Colonic mucosa (tissue), 4 donors: ENCODE results near the gene GTF3C1. TPM values are rescaled to one million over a fixed set of nuclear protein-coding genes. Genes with fewer than 3 reads are reported as not detected.
A peak's percentile ranks its signal among the peaks of the same experiment; 100 is the strongest.

Experiments
- DNase-seq: peaks from one replicate; pipeline ENCODE4 v3.0.0-alpha.2; 2020
- H3K27ac ChIP-seq: fragments of 200-600 bp; one replicate; pipeline ENCODE4 v1.8.0; 2021
- H3K27me3 ChIP-seq: fragments of 200-600 bp; one replicate; pipeline ENCODE4 v1.8.0; 2021
- H3K36me3 ChIP-seq: fragments of 200-600 bp; one replicate; pipeline ENCODE4 v1.8.0; 2021
- H3K4me1 ChIP-seq: fragments of 200-600 bp; one replicate; pipeline ENCODE4 v1.8.0; 2021; ENCODE audit warnings: mild to moderate bottlenecking
- H3K4me3 ChIP-seq: fragments of 200-600 bp; one replicate; pipeline ENCODE4 v1.8.0; 2021
- H3K9ac ChIP-seq, 2 donors: one replicate each; pipeline ENCODE4 v1.7.0; 2013; ENCODE audit warnings: control low read depth in 2 of 2, low read depth in 2 of 2, low read length in 2 of 2
- H3K9me3 ChIP-seq: fragments of 200-600 bp; one replicate; pipeline ENCODE4 v1.8.0; 2021
- CTCF ChIP-seq: fragments of 200-600 bp; IDR thresholded peaks from one replicate; pipeline ENCODE4 v1.8.0; 2022; ENCODE audit warnings: antibody characterized with exemption, mild to moderate bottlenecking
- intact Hi-C: fragments of 100-400 bp; cut with DNase I; formaldehyde crosslinking; loops from one replicate; pipeline ENCODE4 v1.14.1; 2022
- total RNA-seq, 2 donors: library from RNA; stranded (reverse); fragmentation: NEBNext Ultra II Directional in 1 of 2; extraction: Animal tissue kit (Norgen Biotek cat#: 25700) in 1 of 2; gene quantifications; one replicate each; pipeline ENCODE4 v1.2.1, GENCODE V29; 2021
- donor health status: healthy.
- donor health status: DM: no; HTN: no; CAD: no.
- donor health status: DM: no; HTN: no; CAD: no.

GTF3C1 gene
- total RNA-seq, 2 donors from 2014 or later: 40.1 to 67.8 TPM

GRCh38 chr16:27550582-27550920 is 838 bp upstream of the GTF3C1 start:
- no peak for TF ChIP-seq CTCF
- Histone ChIP-seq H3K36me3 (no peaks in the 10 kb centered on the region), H3K9ac (peak overlapping the region; percentile 52 to 95), H3K4me1 (peaks cover 12% of the 10 kb centered on the region), H3K27me3 (no peaks in the 10 kb centered on the region), H3K4me3 (peak overlapping the region; percentile 90), H3K9me3 (no peaks in the 10 kb centered on the region), H3K27ac (peak overlapping the region; percentile 39)
- no peak for DNase-seq
- intact Hi-C loops: no loop called here

GRCh38 chr16:27549464-27549745 is 308 bp downstream of the GTF3C1 start:
- intact Hi-C loops: no loop called here
- Histone ChIP-seq H3K27ac (peak overlapping the region; percentile 53), H3K4me1 (peaks cover 12% of the 10 kb centered on the region), H3K27me3 (no peaks in the 10 kb centered on the region), H3K9ac (peak overlapping the region; percentile 70 to 95), H3K36me3 (peaks cover 8% of the 10 kb centered on the region), H3K9me3 (no peaks in the 10 kb centered on the region), H3K4me3 (peak overlapping the region; percentile 90)
- no peak for TF ChIP-seq CTCF
- DNase-seq: no peak

GRCh38 chr16:27547851-27548250 is 1.9 kb downstream of the GTF3C1 start:
- intact Hi-C loops: no loop called here
- DNase-seq: no peak
- H3K9me3 ChIP-seq: no peaks in the 10 kb centered on the region
- H3K4me1 ChIP-seq: peaks cover 12% of the 10 kb centered on the region
- no peak overlapping the region for H3K4me3 ChIP-seq
- H3K27ac ChIP-seq: no peak overlapping the region
- TF ChIP-seq CTCF: no peak
- no peaks in the 10 kb centered on the region for H3K27me3 ChIP-seq
- H3K36me3 ChIP-seq: peaks cover 8% of the 10 kb centered on the region
- no peak overlapping the region for H3K9ac ChIP-seq

- Histone ChIP-seq H3K9ac (peak overlapping the region; percentile 7 to 19), H3K27ac (no peak overlapping the region), H3K9me3 (no peaks in the 10 kb centered on the region), H3K27me3 (no peaks in the 10 kb centered on the region), H3K4me1 (peaks cover 12% of the 10 kb centered on the region), H3K36me3 (peaks cover 8% of the 10 kb centered on the region), H3K4me3 (no peak overlapping the region)
- TF ChIP-seq CTCF: no peak
- intact Hi-C loops: no loop called here
- no peak for DNase-seq
These were observed 2.6 kb downstream of the GTF3C1 start for GRCh38 chr16:27547134-27547533.

- H3K9ac ChIP-seq: no peak overlapping the region
- intact Hi-C loops: no loop called here
- H3K4me1 ChIP-seq: peaks cover 8% of the 10 kb centered on the region
- H3K4me3 ChIP-seq: no peak overlapping the region
- no peak for TF ChIP-seq CTCF
- DNase-seq: no peak
- H3K36me3 ChIP-seq: peaks cover 8% of the 10 kb centered on the region
- no peak overlapping the region for H3K27ac ChIP-seq
- H3K9me3 ChIP-seq: no peaks in the 10 kb centered on the region
- no peaks in the 10 kb centered on the region for H3K27me3 ChIP-seq
These were observed 5.0 kb downstream of the GTF3C1 start for GRCh38 chr16:27544671-27545070.

- peaks cover 8% of the 10 kb centered on the region for H3K36me3 ChIP-seq
- H3K9ac ChIP-seq: no peak overlapping the region
- TF ChIP-seq CTCF: no peak
- H3K27me3 ChIP-seq: no peaks in the 10 kb centered on the region
- no peak overlapping the region for H3K4me3 ChIP-seq
- H3K27ac ChIP-seq: no peak overlapping the region
- no peaks in the 10 kb centered on the region for H3K9me3 ChIP-seq
- H3K4me1 ChIP-seq: peaks cover 8% of the 10 kb centered on the region
- intact Hi-C loops: no loop called here
- no peak for DNase-seq
These were observed 5.9 kb downstream of the GTF3C1 start for GRCh38 chr16:27543801-27544200.
